ENCODE results near the gene TFCP2.

The TFCP2 gene

GRCh38 chr12:51150777-51151176 is 22.2 kb downstream of the TFCP2 start:
- no peak for DNase-seq (ENCODE audit: low read depth)

GRCh38 chr12:51147309-51147708 is 25.6 kb downstream of the TFCP2 start:
- DNase-seq (ENCODE audit: low read depth) = no peak

GRCh38 chr12:51139292-51139844 is 33.6 kb downstream of the TFCP2 start:
- DNase-seq (ENCODE audit: low read depth) = no peak

GRCh38 chr12:51132693-51133092 is 40.2 kb downstream of the TFCP2 start:
- no peak for DNase-seq (ENCODE audit: low read depth)

DNA sequence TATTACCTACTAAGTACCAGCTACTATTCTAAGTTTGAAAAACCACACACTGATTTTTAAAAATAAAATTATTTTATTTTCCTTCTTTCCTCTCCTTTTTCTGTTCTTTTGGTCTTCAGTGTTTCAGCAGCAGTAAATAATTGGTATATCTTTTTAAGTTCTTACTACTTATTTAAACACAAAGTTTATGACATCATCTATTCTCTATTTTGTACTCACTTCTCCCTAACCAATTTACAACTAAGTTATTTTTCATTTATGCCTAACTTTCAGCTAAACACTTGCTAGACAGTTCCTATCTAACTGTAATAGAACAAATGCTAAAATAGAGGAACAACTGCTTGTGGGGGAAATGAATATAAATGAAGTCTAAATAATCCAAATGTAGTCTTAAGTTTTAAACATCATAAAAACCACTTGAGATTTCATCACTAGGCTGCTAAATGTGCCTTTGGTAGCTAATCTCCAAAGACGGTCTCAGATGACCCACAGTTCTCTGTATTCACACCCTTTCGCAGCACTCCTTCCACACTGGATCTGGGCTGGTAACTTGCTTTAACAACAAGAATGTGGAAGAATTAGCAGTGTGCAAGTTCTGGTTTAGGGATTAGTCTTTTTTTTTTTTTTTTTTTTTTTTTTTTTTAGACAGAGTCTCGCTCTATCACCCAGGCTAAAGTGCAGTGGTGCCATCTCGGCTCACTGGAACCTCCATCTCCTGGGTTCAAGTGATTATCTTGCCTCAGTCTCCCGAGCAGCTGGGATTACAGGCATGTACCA is 41.0 kb downstream of the TFCP2 start:
- no peak for DNase-seq (ENCODE audit: low read depth)

DNA sequence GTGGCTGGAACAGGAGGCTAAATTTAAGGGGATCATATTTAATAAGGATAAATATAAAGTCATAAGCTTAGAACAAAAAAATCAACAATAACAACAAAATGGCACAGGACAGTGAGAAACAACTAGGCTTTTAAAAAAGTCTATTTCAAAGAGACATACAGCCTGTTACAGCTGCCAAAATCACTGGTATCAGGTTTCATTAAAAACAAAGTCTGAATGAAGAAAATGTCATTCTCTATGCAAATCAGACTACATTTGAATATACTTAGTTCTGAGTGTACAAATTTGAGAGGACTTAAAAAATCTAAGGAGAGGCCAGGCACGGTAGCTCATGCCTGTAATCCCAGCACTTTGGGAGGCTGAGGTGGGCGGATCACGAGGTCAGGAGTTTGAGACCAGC is 44.0 kb downstream of the TFCP2 start:
- DNase-seq (ENCODE audit: low read depth) = no peak

DNA sequence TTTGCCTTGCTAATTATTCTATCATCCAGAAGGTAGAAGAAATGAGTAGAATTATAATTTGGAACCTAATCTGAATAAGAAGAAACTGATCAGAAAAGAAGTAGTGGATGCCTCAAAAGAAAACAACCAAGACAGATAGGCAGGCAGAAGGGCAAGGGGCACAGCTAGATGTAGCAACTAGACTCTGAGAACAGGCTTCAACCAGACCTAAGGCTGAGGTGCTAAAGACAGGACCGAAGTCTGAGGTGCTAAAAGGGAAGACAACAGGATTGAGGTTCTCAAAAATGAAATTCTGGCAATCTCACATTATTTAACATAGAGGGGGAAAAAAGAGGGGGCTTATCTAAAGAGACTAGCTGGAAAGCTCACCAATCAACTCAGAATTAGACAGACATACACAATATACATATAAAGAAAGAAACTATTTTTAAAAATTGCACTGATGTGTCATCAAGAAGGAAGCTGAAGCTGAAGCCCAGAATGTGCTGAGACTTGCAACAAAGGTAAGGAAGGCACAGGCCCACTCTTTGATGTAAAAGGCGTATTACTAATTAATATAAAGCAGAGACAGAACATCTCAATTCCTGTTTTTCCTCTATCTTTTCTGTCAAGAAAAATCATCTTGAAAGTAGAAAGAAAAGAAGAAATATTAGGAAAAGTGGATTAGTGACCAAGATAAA is 45.7 kb downstream of the TFCP2 start:
- no peak for DNase-seq (ENCODE audit: low read depth)

GRCh38 chr12:51126297-51126696 is 46.6 kb downstream of the TFCP2 start:
- DNase-seq (ENCODE audit: low read depth) = no peak

DNA sequence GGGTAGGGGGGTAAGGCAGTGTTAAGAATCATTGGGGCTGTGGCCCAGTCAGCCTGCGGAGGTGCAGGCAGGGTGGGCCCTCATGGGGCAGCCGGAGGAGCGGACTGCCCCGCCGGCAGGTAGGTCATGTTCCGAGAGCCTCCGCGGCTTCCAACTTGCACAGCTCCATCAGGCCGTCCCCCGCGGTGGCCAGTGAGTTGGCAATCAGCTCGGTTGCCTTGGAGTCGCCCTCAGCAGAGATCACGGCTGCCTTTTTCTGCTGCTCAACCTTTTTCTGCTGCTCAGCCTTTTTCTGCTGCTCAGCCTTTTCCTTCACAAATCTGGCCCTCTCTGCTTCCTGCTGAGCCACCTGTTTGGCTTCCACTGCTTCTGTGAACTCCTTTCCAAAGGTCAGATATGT is 48.4 kb downstream of the TFCP2 start:
- no peak for DNase-seq (ENCODE audit: low read depth)

GRCh38 chr12:51122844-51123243 is 50.1 kb downstream of the TFCP2 start:
- DNase-seq (ENCODE audit: low read depth) = no peak

DNA sequence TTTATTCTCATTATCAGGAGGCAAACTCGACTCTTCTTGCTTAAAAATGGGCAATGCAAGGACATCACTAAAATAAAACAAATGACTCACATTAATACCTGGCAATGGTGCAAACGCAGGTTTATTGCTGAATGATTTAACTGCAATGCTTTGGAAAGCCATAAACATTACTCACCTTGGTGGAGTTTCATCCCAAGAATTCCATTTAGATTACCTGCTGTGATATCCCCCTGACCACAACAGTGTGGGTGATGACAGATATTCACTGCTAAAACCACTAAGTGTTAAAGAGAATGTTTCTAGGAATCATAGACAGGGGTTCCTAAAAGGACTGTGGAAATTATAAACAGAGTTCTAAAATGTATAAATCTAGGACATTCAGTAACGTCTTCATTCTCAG is 54.2 kb downstream of the TFCP2 start:
- DNase-seq (ENCODE audit: low read depth) = no peak

GRCh38 chr12:51115533-51115932 is 57.4 kb downstream of the TFCP2 start:
- DNase-seq (ENCODE audit: low read depth) = no peak

DNA sequence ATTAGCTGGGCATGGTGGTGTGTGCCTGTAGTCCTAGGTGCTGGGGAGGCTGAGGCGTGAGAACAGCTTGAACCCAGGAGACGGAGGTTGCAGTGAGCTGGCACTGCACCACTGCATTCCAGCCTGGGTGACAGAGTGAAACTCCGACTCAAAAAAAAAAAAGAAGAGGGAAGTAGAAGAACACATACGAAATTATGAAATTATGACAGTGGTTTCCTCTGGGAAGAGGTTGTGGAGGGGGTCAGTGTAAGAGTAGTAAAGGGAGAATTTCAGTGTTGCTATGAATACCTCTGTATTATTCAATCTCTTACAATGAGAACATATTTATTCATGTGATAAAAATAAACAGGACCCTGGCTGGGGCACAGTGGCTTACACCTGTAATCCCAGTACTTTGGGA is 64.8 kb downstream of the TFCP2 start:
- no peak for DNase-seq (ENCODE audit: low read depth)

GRCh38 chr12:51103977-51104376 is 69.0 kb downstream of the TFCP2 start:
- no peak for DNase-seq (ENCODE audit: low read depth)

GRCh38 chr12:51098611-51099010 is 74.3 kb downstream of the TFCP2 start:
- DNase-seq (ENCODE audit: low read depth) = no peak

DNA sequence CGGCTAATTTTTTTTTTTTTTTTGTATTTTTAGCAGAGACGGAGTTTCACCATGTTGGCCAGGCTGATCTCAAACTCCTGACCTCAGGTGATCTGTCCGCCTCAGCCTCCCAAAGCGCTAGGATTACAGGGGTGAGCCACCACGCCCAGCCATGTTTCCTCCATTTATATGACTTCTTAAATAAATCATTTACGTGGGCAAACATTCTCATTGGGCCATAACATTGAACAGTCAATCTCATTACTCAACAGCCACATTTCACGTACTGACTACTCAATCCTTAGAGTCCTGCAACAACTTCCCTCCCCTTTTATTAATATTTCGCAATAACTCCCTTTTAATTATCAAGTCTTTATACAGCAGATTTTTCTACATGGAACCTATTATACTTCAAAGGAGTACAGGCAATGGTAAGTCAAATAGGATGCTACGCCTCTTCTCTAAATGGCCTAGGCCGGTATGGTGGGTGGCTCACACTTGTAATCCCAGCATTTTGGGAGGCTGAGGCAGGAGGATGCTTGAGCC is 82.2 kb downstream of the TFCP2 start:
- no peak for DNase-seq (ENCODE audit: low read depth)

GRCh38 chr12:51087818-51088217 is 85.1 kb downstream of the TFCP2 start:
- DNase-seq (ENCODE audit: low read depth) = no peak

GRCh38 chr12:51086933-51087332 is 86.0 kb downstream of the TFCP2 start:
- DNase-seq (ENCODE audit: low read depth) = no peak

DNA sequence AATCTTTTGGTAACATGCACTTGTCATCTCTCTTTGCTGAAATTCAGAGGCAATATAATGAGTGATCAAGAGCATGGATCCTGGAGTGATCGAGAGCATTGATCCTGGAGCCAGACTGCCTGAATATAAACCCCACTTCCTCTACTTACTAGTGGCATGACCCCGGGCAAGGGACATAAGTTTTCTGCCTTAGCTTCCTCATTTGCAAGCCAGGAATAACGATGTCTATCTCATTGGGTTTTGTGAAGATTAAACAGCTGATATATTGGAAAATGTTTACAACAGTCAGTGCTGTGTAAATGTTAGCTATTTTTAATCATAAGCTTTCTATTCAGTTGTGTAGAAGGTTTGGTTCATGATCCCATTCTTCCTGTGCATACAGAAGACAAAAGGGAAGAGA is 87.2 kb downstream of the TFCP2 start:
- DNase-seq (ENCODE audit: low read depth) = no peak

GRCh38 chr12:51083126-51083833 is 89.7 kb downstream of the TFCP2 start, which contains the start of gene CSRNP2:
TSS of gene CSRNP2 (minus strand) at chr12:51083596. CDS start at chr12:51076561, 7,035 bp downstream.
- DNase-seq (ENCODE audit: low read depth) = peak; percentile 89

DNA sequence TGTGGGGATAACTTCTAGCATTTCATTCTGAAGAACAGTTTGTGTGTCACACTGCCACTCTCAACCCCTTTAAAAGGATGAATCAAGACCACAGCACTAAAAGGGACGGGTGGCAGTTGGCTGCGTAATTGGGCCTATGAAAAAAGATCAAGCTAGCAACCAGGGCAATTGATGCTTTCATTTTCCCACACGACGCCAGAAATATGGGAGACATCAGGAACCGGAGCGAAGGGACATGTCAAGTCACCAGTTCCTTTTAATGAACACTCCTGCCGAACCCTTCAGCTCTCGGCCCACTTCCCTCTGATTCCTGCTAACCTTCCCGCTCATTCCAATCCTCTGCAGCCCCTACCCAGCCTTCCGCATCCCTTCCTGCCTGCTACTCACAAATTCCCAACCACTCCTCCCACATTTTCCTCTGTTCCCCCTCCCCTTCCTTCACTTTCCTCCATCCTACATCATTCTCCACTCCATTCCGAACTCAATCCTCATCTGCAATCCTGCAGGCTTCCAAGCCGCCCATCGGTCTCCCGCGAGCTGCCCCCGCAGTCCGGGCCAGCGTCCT is 90.3 kb downstream of the TFCP2 start:
- DNase-seq (ENCODE audit: low read depth) = peak; percentile 19

GRCh38 chr12:51081421-51081820 is 91.5 kb downstream of the TFCP2 start:
- DNase-seq (ENCODE audit: low read depth) = no peak
